IMR-90 (cell line): ENCODE measurements around the gene PET100. TPM values are rescaled to one million over a fixed set of nuclear protein-coding genes. Genes with fewer than 3 reads are reported as not detected.

ENCODE experiments used
- ATAC-seq: fragments of 200-7000 bp; cut with Tn5 transposase; 2 replicates; pipeline ENCODE4 v1.9.1; 2020; ENCODE audit warnings: low read depth, mild to moderate bottlenecking, moderate library complexity
- BruUV-seq: library from RNA; stranded (reverse); fragments of 400-500 nt; replicated peaks from 2 replicates; lab custom pipeline; 2021; lab: Mats Ljungman, UMichigan
- CTCF ChIA-PET: fragments of 300-600 bp; formaldehyde crosslinking; extraction: SDS; loops from one replicate; lab custom pipeline; 2021; ENCODE audit warnings: antibody characterized with exemption; lab: Yijun Ruan, JAX
- POLR2A ChIA-PET: fragments of 300-600 bp; sonication (Branson Sonifier 250); formaldehyde crosslinking; loops from one replicate; lab custom pipeline; 2022; ENCODE audit warnings: antibody characterized with exemption; ENCODE audit not compliant: unreplicated experiment; lab: Charles Lee
- DNase-seq: peaks from one replicate; pipeline ENCODE4 v3.0.0; 2013
- H2AFZ ChIP-seq: replicated peaks from 2 replicates; pipeline ENCODE3; 2013; ENCODE audit warnings: low read length, mild to moderate bottlenecking; ENCODE audit not compliant: poor library complexity
- H2AK5ac ChIP-seq: 2 replicates; pipeline ENCODE4 v1.6.1; 2013; ENCODE audit warnings: low read depth, low read length, inconsistent platforms
- H2AK9ac ChIP-seq: replicated peaks from 2 replicates; pipeline ENCODE3; 2013; ENCODE audit warnings: mild to moderate bottlenecking, low read depth, low read length, moderate library complexity; ENCODE audit not compliant: poor library complexity
- H2BK120ac ChIP-seq: 2 replicates; pipeline ENCODE4 v1.6.1; 2013; ENCODE audit warnings: low read depth, low read length, inconsistent platforms
- H2BK15ac ChIP-seq: 3 replicates; pipeline ENCODE4 v1.6.1; 2013; ENCODE audit warnings: low read depth, low read length, inconsistent platforms
- H2BK20ac ChIP-seq: 2 replicates; pipeline ENCODE4 v1.6.1; 2013; ENCODE audit warnings: low read depth, mild to moderate bottlenecking, inconsistent platforms, low read length, moderate library complexity
- H2BK5ac ChIP-seq: 2 replicates; pipeline ENCODE4 v1.6.1; 2013; ENCODE audit warnings: mild to moderate bottlenecking, low read depth, low read length, inconsistent platforms; ENCODE audit not compliant: poor library complexity, severe bottlenecking
- H3K14ac ChIP-seq: replicated peaks from 2 replicates; pipeline ENCODE4 v1.6.1; 2013; ENCODE audit warnings: low read depth, low read length, inconsistent platforms
- H3K18ac ChIP-seq: 2 replicates; pipeline ENCODE4 v1.6.1; 2013; ENCODE audit warnings: low read depth, low read length, control low read depth
- H3K23ac ChIP-seq: 2 replicates; pipeline ENCODE4 v1.6.1; 2013; ENCODE audit warnings: low read depth, low read length, inconsistent platforms
- H3K27ac ChIP-seq: 2 replicates; pipeline ENCODE4 v1.5.1; 2013; ENCODE audit warnings: mild to moderate bottlenecking, control low read depth, low read length; ENCODE audit not compliant: insufficient read depth
- H3K27me3 ChIP-seq: 2 replicates; pipeline ENCODE4 v1.6.1; 2013; ENCODE audit warnings: low read length; ENCODE audit not compliant: control insufficient read depth, insufficient read depth
- H3K36me3 ChIP-seq: 2 replicates; pipeline ENCODE4 v1.6.1; 2013; ENCODE audit warnings: low read length, mixed read lengths; ENCODE audit not compliant: control insufficient read depth, insufficient read depth
- H3K4ac ChIP-seq: 2 replicates; pipeline ENCODE4 v1.6.1; 2013; ENCODE audit warnings: low read depth, low read length, inconsistent platforms
- H3K4me1 ChIP-seq: 2 replicates; pipeline ENCODE4 v1.6.1; 2013; ENCODE audit warnings: low read length, mixed read lengths; ENCODE audit not compliant: control insufficient read depth, insufficient read depth
- H3K4me2 ChIP-seq: 2 replicates; pipeline ENCODE4 v1.6.1; 2013; ENCODE audit warnings: low read depth, mild to moderate bottlenecking, control low read depth, low read length, moderate library complexity
- H3K4me3 ChIP-seq: 2 replicates; pipeline ENCODE4 v1.5.1; 2013; ENCODE audit warnings: low read depth, mild to moderate bottlenecking, control low read depth, low read length, moderate library complexity; ENCODE audit not compliant: insufficient read depth
- H3K56ac ChIP-seq: 2 replicates; pipeline ENCODE4 v1.6.1; 2013; ENCODE audit warnings: low read length, inconsistent platforms; ENCODE audit not compliant: insufficient read depth; ENCODE audit errors: extremely low read depth
- H3K79me1 ChIP-seq, 2 experiments: 2 replicates each; pipeline ENCODE4 v1.6.1; 2013; ENCODE audit warnings: low read length in 2 of 2, inconsistent platforms in 1 of 2, low read depth in 1 of 2
- H3K9ac ChIP-seq: 2 replicates; pipeline ENCODE4 v1.6.1; 2013; ENCODE audit warnings: low read depth, low read length, control low read depth
- H3K9me1 ChIP-seq: 2 replicates; pipeline ENCODE4 v1.6.1; 2013; ENCODE audit warnings: low read length, inconsistent platforms; ENCODE audit not compliant: insufficient read depth
- H3K9me3 ChIP-seq: 2 replicates; pipeline ENCODE4 v1.6.1; 2013; ENCODE audit warnings: low read length; ENCODE audit not compliant: control insufficient read depth, insufficient read depth
- H4K20me1 ChIP-seq: 2 replicates; pipeline ENCODE4 v1.6.1; 2013; ENCODE audit warnings: low read length, inconsistent platforms; ENCODE audit not compliant: insufficient read depth
- H4K5ac ChIP-seq: 2 replicates; pipeline ENCODE4 v1.6.1; 2013; ENCODE audit warnings: mild to moderate bottlenecking, low read depth, low read length, control low read depth
- H4K8ac ChIP-seq, 2 experiments: 2 replicates each; pipeline ENCODE4 v1.6.1; 2013; ENCODE audit warnings: low read depth in 2 of 2, low read length in 2 of 2, control low read depth in 1 of 2, inconsistent platforms in 1 of 2
- H4K91ac ChIP-seq: 2 replicates; pipeline ENCODE4 v1.6.1; 2013; ENCODE audit warnings: low read depth, low read length, inconsistent platforms; ENCODE audit not compliant: insufficient read depth
- BHLHE40 ChIP-seq: fragments of 150-350 bp; IDR thresholded peaks from 2 replicates; pipeline ENCODE4 v1.6.1; 2016; ENCODE audit warnings: mild to moderate bottlenecking, low read depth, low read length
- CEBPB ChIP-seq: IDR thresholded peaks from 2 replicates; pipeline ENCODE4 v1.6.1; 2012; ENCODE audit warnings: low read depth, low read length, improper control_type of control experiment
- CHD1 ChIP-seq: IDR thresholded peaks from 2 replicates; pipeline ENCODE4 v1.6.1; 2012; ENCODE audit warnings: low read depth, low read length, improper control_type of control experiment
- ELK1 ChIP-seq: fragments of 150-350 bp; IDR thresholded peaks from 2 replicates; pipeline ENCODE4 v1.6.1; 2016; ENCODE audit warnings: low read depth, mild to moderate bottlenecking, low read length, moderate library complexity, borderline replicate concordance
- FOS ChIP-seq: fragments of 150-350 bp; IDR thresholded peaks from 2 replicates; pipeline ENCODE4 v1.6.1; 2016; ENCODE audit warnings: low read depth, low read length
- MAFK ChIP-seq: IDR thresholded peaks from 2 replicates; pipeline ENCODE4 v1.6.1; 2012; ENCODE audit warnings: low read depth, low read length, improper control_type of control experiment
- MAZ ChIP-seq: IDR thresholded peaks from 2 replicates; pipeline ENCODE4 v1.6.1; 2012; ENCODE audit warnings: low read depth, mild to moderate bottlenecking, low read length, improper control_type of control experiment, moderate library complexity, borderline replicate concordance
- MXI1 ChIP-seq: IDR thresholded peaks from 2 replicates; pipeline ENCODE4 v1.6.1; 2012; ENCODE audit warnings: low read depth, mild to moderate bottlenecking, low read length, moderate library complexity, borderline replicate concordance
- NFE2L2 ChIP-seq: fragments of 150-350 bp; IDR thresholded peaks from 2 replicates; pipeline ENCODE4 v1.6.1; 2016; ENCODE audit warnings: low read depth, mild to moderate bottlenecking, low read length
- RAD21 ChIP-seq: IDR thresholded peaks from 2 replicates; pipeline ENCODE4 v1.6.1; 2012; ENCODE audit warnings: low read length, improper control_type of control experiment
- RCOR1 ChIP-seq: IDR thresholded peaks from 2 replicates; pipeline ENCODE4 v1.6.1; 2012; ENCODE audit warnings: mild to moderate bottlenecking, low read length, improper control_type of control experiment; ENCODE audit not compliant: insufficient replicate concordance
- RFX5 ChIP-seq: IDR thresholded peaks from 2 replicates; pipeline ENCODE4 v1.8.0; 2012; ENCODE audit warnings: low read depth, mild to moderate bottlenecking, low read length, moderate library complexity
- SMC3 ChIP-seq: fragments of 150-350 bp; IDR thresholded peaks from 2 replicates; pipeline ENCODE4 v1.6.1; 2016; ENCODE audit warnings: low read depth, mild to moderate bottlenecking, antibody characterized with exemption, low read length, moderate library complexity
- WGBS, 2 experiments: methylation state at CpG; one replicate each; pipeline versions ENCODE4 v1.1.5 to v1.1.7; 2013; ENCODE audit warnings: missing lambda C conversion rate in 2 of 2; ENCODE audit not compliant: insufficient read length in 1 of 2; ENCODE audit errors: extremely low coverage in 2 of 2; 5-methylcytosine and 5-hydroxymethylcytosine counted together
- dilution Hi-C: fragments of 300-500 bp; cut with HindIII; formaldehyde crosslinking; loops from one replicate; pipeline ENCODE4 v1.14.3; 2018; ENCODE audit warnings: low sequenced_read_pairs; ENCODE audit not compliant: unreplicated experiment
- in situ Hi-C: fragments of 300-500 bp; cut with MboI; formaldehyde crosslinking; loops from 3 replicates; pipeline ENCODE4 v1.14.3; 2019; ENCODE audit warnings: low sequenced_read_pairs, inconsistent platforms, mixed read lengths
- intact Hi-C: fragments of 100-400 bp; cut with micrococcal nuclease; formaldehyde crosslinking; loops from 2 replicates; pipeline ENCODE4 v1.10.0; 2022
- polyA plus RNA-seq, 3 experiments: library from polyadenylated mRNA; depleted of rRNA; stranded (reverse); fragments of >200 nt; gene quantifications; 2 replicates each; pipeline ENCODE4 v1.2.3, GENCODE V29; 2012; ENCODE audit warnings: low replicate concordance in 1 of 3
- total RNA-seq: library from RNA; depleted of rRNA; stranded (reverse); fragments of >200 nt; gene quantifications from 2 replicates; pipeline ENCODE4 v1.2.3, GENCODE V29; 2012
- TF ChIP-seq, protein P1 (sequence below): conservative IDR thresholded peaks from 2 replicates; pipeline ENCODE4 v1.5.1; 2012; ENCODE audit warnings: mild to moderate bottlenecking, low read depth, low read length, improper control_type of control experiment

PET100 gene
- total and polyA plus RNA-seq, 2 of the 4 experiments (the other 2 are of a cell fraction) = 1.4 to 31.4 TPM

- H3K4me2 ChIP-seq = no peak overlapping the region
- H3K4me3 ChIP-seq = no peak overlapping the region
- no peak overlapping the region for H2AK5ac ChIP-seq
- no peaks in the 10 kb centered on the region; the same call in 1 of the 2 replicates for H3K27me3 ChIP-seq
- H2BK15ac ChIP-seq = no peak overlapping the region
- no peak overlapping the region for H4K5ac ChIP-seq
- H2AFZ ChIP-seq = no peak overlapping the region
- H3K14ac ChIP-seq = no peak overlapping the region
- in situ Hi-C loops = no loop called here
- 88% methylated on average over 55 of the region's 81 CpGs; no CpG with 5 or more reads in 1 of the 2 experiments for WGBS, 2 experiments
- no peaks in the 10 kb centered on the region for H3K4me1 ChIP-seq
- H3K9me3 ChIP-seq = no peaks in the 10 kb centered on the region
- no peak overlapping the region for H2BK5ac ChIP-seq
- H4K8ac ChIP-seq = no peak overlapping the region
- no peak overlapping the region for H3K4ac ChIP-seq
- TF ChIP-seq SMC3 (no peak), MAZ (no peak), RAD21 (no peak), CEBPB (no peak), FOS (no peak), RFX5 (no peak), BHLHE40 (no peak), MAFK (no peak), MXI1 (no peak), RCOR1 (no peak), CHD1 (no peak), NFE2L2 (no peak), ELK1 (no peak)
- TF ChIP-seq, protein P1, sequence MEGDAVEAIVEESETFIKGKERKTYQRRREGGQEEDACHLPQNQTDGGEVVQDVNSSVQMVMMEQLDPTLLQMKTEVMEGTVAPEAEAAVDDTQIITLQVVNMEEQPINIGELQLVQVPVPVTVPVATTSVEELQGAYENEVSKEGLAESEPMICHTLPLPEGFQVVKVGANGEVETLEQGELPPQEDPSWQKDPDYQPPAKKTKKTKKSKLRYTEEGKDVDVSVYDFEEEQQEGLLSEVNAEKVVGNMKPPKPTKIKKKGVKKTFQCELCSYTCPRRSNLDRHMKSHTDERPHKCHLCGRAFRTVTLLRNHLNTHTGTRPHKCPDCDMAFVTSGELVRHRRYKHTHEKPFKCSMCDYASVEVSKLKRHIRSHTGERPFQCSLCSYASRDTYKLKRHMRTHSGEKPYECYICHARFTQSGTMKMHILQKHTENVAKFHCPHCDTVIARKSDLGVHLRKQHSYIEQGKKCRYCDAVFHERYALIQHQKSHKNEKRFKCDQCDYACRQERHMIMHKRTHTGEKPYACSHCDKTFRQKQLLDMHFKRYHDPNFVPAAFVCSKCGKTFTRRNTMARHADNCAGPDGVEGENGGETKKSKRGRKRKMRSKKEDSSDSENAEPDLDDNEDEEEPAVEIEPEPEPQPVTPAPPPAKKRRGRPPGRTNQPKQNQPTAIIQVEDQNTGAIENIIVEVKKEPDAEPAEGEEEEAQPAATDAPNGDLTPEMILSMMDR = no peak
- H4K20me1 ChIP-seq = no peaks in the 10 kb centered on the region
- no peak overlapping the region for H3K9ac ChIP-seq
- BruUV-seq = no TSS peak
- no peak overlapping the region for H4K91ac ChIP-seq
- ChIA-PET POLR2A (no interaction called here), CTCF (no interaction called here)
- no peaks in the 10 kb centered on the region for H3K9me1 ChIP-seq
- no peak overlapping the region for H3K56ac ChIP-seq
- H3K36me3 ChIP-seq = peaks cover 3% of the 10 kb centered on the region; the same call in 1 of the 2 replicates
- no peak overlapping the region for H3K27ac ChIP-seq
- H3K18ac ChIP-seq = no peak overlapping the region
- dilution Hi-C loops = no loop called here
- no peak for ATAC-seq
- H2BK20ac ChIP-seq = no peak overlapping the region
- H3K79me1 ChIP-seq = no peaks in the 10 kb centered on the region
- no peak overlapping the region for H3K23ac ChIP-seq
- intact Hi-C loops = no loop called here
- DNase-seq = no peak
- H2BK120ac ChIP-seq = no peak overlapping the region
- no peak overlapping the region for H2AK9ac ChIP-seq
Observed at GRCh38 chr19:7612282-7613274, 17.0 kb upstream of the PET100 start.
